HG03097 (cell line): Measurements from ENCODE around the gene CLCA1.

ENCODE experiments used
- ATAC-seq: cut with Tn5 transposase; IDR thresholded peaks from one replicate; pipeline ENCODE4 v1.9.1; 2021; ENCODE audit not compliant: unreplicated experiment, low FRiP score

CLCA1 gene

DNA sequence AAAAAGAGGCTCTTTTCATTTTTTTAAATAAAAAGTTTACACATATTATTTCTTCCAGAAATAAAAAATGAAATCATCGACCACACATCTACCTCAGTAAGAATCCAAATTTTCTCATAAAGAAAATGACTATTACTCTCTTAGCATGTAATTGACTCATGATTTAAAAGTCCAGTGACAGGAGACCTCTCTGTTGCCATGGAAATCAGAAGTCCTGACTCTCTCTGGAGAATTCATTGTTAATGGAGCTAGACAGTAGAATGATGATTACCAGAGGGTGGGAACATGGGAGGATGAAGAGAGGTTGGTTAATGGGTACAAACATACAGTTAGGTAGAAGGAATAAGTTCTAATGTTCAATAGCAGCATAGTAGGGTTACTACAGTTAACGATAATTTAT, 73.1 kb downstream of the CLCA1 start:
- ATAC-seq: no peak

DNA sequence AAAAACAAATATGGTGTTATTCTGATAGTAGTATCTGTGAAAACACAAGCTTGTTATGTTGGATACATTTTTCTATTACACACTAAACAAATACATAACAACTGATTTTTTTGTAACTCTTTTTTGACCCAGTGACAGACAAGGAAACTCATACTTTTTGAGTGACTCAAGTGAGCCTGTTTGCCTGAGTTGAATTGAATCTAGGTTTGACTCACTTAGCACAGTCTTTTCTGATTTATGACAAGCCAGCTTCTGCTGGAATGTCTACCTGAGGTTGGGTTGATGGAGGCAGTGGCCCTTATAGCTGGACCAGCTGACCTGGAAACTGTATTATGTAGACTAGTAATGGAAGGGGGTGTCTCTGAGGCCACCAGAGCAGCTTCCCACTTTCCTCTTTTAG, 73.9 kb downstream of the CLCA1 start:
- no peak for ATAC-seq

DNA sequence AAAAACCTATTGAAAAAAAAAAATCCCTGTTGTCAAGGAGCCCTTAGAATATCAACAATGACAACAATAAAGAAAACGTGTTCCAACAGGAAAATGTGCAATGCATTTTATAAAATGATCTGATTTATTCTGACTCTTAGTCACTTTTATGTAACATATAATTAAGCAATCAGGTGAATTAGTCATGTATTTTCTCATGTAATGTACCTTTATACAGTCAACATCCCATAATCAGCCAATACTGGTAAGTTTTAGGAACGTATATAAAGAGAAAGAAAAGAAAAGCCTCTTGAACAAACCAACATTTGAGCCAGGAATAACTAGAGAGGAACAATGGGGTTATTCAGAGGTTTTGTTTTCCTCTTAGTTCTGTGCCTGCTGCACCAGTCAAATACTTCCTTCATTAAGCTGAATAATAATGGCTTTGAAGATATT, 78.1 kb downstream of the CLCA1 start, which contains the start of gene CLCA4:
Gene CLCA4, plus strand, starts transcription at position 292 of the 435 bp plus-strand sequence. Its CDS starts 42 bp downstream, at position 334.
- no peak for ATAC-seq

DNA sequence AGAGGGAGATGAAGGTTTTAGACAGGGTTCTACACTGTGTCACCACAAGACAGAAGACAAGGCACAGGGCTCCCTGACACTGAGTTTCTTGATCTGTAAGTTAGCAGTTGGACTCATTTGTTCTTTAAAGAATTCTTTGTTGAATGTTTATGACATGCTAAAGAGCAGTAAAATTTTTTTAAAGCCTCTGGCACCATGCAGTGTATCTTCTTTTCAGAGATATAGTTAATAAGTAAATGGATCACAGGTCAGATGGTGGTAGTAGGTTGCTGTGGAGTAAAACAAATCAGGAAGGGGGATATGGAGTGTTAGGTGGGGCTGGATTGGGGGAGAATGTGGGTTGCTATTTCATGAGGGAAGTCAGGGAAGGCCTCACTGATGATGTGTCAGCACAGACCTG, 80.1 kb downstream of the CLCA1 start:
- no peak for ATAC-seq
